Esophagus mucosa (tissue), 1 donor: ENCODE results near the gene UNC5C. TPM values are rescaled to one million over a fixed set of nuclear protein-coding genes. Genes with fewer than 3 reads are reported as not detected.
A peak's percentile ranks its signal among the peaks of the same experiment; 100 is the strongest.
"Not testable (repeated sequence)": the region's sequence is repeated elsewhere in the genome, so short reads cannot be mapped to it uniquely, and the experiment has no call there.

Experiments used
- ATAC-seq: fragments of 200-7000 bp; cut with Tn5 transposase; one replicate; pipeline ENCODE4 v1.9.1; 2020
- total RNA-seq: library from RNA; stranded (reverse); gene quantifications from one replicate; pipeline ENCODE4 v1.2.4, GENCODE V29; 2023
- donor health status: DM: yes; HTN: yes; CAD: no.

The UNC5C gene
- total RNA-seq, 1 donor from 2014 or later: 0.16 TPM

DNA sequence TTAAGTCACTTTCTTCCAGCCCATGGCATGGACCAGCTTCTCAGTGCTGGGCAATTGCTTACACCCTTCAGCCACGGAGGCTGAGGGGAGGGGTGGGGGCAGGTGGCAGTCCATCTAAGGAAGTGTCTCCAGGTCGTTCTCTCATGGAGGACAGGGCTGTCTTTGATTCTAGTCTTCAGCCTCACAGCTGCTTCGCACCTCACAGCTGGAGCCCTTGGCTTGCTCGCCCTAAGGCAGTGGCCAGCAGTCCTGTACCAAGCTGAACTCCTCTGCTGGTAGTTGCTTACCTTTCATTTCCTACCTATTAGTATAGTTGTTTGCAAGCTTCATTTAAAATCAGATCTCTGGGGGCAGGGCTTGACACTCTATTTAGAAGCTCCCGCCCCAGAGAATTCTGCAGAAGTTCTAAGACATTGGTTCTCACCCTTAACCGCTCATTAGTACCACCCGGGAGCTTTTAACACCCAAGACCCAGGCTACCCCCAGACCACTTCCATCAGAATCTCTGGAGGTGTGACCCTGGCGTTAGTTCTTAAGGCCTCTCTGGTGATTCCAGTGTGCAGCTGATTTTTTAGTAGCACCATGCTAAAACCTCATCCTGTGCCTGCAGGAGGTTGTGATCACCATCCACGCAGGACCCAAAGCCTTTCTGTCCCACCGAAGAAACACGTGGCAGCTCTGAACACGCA lies 386.8 kb downstream of the UNC5C start:
- no peak for ATAC-seq

- no peak for ATAC-seq
These were observed 389.4 kb downstream of the UNC5C start for GRCh38 chr4:95159384-95159783.

- ATAC-seq: no peak
These were observed 390.1 kb downstream of the UNC5C start for GRCh38 chr4:95158626-95159025.

- ATAC-seq: no peak
These were observed 390.7 kb downstream of the UNC5C start for GRCh38 chr4:95158045-95158444.

GRCh38 chr4:95157596-95157995 lies 391.2 kb downstream of the UNC5C start:
- ATAC-seq: no peak

DNA sequence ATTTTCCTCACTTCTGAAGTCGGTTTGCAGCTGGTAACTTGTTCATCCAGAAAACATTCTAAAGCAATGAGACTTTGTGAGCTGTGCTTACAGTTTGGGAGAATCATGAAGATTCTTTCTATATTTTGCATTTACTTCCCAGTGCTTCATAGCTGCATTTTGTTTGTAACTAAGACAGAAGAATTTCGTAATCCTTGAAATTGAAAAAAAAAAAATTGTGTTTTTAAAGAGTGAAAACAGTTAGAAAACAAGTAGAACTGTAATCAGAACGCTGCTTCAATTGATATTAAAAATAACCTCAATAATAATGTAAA lies 392.4 kb downstream of the UNC5C start:
- ATAC-seq: no peak

DNA sequence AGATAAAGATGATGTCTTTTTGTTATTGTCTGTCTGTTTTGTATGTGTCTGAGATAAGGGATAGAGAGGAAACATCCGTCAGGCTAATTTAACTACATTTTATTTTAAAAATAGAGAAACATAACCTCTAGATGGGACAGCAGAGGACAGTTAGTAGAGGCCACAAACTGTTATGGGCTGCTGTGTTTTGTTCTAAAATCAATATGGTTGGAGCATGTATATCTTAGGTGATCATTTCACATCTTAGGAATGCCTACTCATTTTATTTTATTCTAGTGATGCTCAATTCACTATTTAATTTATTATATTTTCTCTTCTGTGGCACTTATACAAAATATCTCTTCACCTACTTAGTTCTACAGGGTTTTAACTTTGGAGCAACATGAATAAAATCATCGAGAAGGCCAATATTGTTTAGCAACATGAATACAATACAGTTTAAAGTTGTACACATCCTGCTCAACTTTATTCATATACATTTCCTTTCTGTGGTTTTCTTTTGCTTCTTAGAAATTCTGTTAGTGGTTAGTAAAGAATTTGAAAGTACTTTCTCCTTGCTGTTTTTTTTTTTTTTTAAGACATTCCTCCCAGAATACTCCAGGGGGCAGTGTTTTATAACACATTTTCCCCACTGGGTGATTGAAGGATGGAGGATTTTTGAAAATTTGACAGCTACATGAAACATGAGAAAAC lies 392.9 kb downstream of the UNC5C start:
- no peak for ATAC-seq

DNA sequence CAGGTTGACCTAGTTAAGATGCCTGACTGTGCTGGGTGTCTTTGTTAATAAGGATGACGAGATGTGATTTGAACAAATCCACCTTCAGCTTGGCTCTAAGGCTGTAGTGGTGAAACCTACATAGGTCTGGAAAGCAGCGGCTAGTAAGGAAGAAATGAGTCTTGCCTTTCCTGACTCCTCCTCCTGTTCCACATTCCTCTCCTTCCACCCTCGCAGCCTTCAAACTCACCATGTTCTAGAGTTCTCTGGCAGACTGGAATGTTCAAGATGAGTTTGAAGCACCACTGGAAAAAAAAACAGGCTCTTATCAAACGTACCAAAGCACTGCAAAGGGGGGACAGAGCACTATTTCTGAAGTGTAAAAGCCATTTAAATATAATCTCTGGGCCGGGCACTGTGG lies 395.6 kb downstream of the UNC5C start:
- ATAC-seq: no peak

DNA sequence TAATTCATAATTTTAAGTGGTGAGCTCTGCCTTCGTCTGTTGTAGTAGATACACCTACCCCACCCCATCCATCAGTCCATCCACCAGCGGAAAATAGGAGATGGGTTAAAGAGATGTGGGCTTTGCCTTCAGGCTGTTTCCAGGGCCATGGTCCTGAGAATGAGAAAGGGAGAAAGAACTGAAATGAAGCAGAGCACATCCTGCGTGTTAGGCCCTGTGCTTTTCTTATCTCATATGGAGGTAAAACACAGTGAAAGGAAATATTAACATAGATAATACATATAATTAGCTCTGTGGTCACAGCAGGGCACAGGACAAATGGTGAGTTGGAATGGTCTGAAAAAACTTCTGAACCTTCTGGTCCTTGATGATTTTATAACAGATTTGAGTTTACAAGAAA lies 397.5 kb downstream of the UNC5C start:
- ATAC-seq: no peak

GRCh38 chr4:95142932-95143331 lies 405.8 kb downstream of the UNC5C start:
- no peak for ATAC-seq

- ATAC-seq: no peak
These were observed 407.4 kb downstream of the UNC5C start for GRCh38 chr4:95141361-95141760.

- ATAC-seq: not testable (repeated sequence)
These were observed 409.3 kb downstream of the UNC5C start for GRCh38 chr4:95139424-95139823.

DNA sequence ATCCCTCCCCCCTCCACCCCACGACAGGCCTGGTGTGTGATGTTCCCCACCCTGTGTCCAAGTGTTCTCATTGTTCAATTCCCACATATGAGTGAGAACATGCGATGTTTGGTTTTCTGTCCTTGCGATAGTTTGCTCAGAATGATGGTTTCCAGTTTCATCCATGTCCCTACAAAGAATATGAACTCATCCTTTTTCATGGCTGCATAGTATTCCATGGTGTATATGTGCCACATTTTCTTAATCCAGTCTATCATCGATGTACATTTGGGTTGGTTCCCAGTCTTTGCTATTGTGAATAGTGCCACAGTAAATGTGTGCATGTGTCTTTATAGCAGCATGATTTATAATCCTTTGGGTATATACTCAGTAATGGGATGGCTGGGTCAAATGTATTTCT lies 414.8 kb downstream of the UNC5C start:
- ATAC-seq: not testable (repeated sequence)

DNA sequence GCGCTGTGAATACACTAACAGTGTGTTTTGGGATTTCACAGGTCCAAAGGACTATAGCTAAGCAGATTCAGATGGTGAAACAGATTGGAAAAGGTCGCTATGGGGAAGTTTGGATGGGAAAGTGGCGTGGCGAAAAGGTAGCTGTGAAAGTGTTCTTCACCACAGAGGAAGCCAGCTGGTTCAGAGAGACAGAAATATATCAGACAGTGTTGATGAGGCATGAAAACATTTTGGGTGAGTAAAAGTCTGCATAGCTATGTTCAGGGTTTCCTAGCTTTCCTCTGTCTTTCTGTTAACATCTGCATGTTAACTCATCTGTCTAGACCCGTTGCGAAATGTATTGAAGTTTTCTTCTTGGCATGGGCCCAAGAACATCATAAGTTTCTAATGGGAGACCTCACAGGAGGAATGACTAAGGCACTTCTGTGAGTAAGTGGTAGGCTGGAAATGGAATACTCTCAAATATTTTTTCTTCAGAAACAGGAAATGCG lies 418.9 kb downstream of the UNC5C start:
- peak; percentile 77 for ATAC-seq

DNA sequence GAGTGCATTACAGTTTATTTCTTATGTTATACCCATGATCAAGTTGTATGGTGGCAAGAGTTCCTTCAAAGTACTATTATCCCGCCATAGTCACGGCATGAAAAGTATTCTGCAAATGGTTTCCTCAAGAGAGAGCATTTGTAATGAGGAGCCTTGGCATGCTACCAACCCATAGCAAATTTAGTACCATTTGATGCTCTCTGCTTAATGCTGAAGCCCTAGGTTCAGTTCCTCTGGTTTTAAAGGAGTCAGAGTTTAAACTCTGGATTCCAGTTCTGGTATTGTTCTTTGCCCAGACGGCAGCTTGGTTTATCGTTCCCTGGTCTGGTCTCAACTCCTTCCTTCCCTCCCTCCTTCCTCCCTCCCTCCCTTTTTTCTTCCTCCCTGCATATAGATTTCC lies 419.7 kb downstream of the UNC5C start:
- ATAC-seq: no peak

GRCh38 chr4:95124906-95125504 lies 423.8 kb downstream of the UNC5C start:
- ATAC-seq: no peak

DNA sequence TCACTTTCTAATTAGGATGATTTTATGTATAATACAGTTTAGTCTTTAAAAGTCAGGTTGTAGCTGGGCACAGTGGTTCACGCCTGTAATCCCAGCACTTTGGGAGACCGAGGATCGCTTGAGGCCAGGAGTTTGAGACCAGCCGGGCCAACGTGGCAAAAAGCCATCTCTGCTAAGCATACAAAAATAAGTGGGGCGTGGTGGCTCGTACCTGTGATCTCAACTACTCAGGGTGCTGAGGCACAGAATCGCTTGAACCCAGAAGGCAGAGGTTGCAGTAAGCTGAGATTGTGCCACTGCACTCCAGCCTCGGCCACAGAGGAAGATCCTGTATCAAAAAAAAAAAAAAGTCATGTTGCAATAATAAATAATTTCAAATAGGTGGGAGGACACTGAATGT lies 426.8 kb downstream of the UNC5C start:
- no peak for ATAC-seq

DNA sequence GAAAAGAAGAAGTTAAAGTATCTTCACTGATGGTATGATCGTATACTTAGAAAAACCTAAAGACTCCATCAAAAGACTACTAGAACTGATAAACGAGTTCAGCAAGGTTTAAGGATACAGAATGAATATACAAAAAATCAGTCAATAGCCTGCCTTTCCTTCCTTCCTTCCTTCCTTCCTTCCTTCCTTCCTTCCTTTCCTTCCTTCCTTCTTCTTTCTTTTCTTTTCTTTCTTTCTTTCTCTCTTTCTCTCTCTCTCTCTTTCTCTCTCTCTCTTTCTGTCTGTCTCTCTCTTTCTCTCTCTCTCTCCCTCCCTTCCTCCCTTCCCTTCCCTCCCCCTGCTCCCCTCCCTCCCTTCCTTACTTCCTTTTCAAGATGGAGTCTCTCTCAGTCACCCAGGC lies 428.3 kb downstream of the UNC5C start:
- no peak for ATAC-seq

- ATAC-seq: no peak
These were observed 430.3 kb downstream of the UNC5C start for GRCh38 chr4:95118497-95118896.

- ATAC-seq: no peak
These were observed 434.3 kb downstream of the UNC5C start for GRCh38 chr4:95114521-95114920.
